SK-N-SH (cell line): ENCODE measurements around the gene CDKN1B. TPM values are rescaled to one million over a fixed set of nuclear protein-coding genes. Genes with fewer than 3 reads are reported as not detected.

Source experiments
- CTCF ChIA-PET: fragments of 300-600, 350-600 bp; formaldehyde crosslinking; extraction: SDS; loops from one replicate; lab custom pipeline; 2021; lab: Yijun Ruan, JAX
- POLR2A ChIA-PET: fragments of 350-600 bp; sonication (Branson Sonifier 250); formaldehyde crosslinking; extraction: SDS; loops from one replicate; lab custom pipeline; 2020; ENCODE audit warnings: antibody characterized with exemption, inconsistent platforms; lab: Yijun Ruan, JAX
- DNase-seq: peaks from one replicate; pipeline ENCODE4 v3.0.0; 2012
- H2AFZ ChIP-seq: fragments of 200-600 bp; sonication (generic); 2 replicates; pipeline ENCODE4 v1.8.1; 2016; ENCODE audit warnings: antibody characterized with exemption, mild to moderate bottlenecking, low read depth
- H3F3A ChIP-seq: fragments of 200-600 bp; sonication (generic); replicated peaks from 2 replicates; pipeline ENCODE3; 2016; ENCODE audit warnings: antibody characterized with exemption, mild to moderate bottlenecking; ENCODE audit not compliant: insufficient read depth
- H3K27ac ChIP-seq, 2 experiments: fragments of 200-500 bp in 1 of 2; fragments of 200-600 bp in 1 of 2; sonication (Bioruptor generic) in 1 of 2; sonication (generic), shearing (Covaris generic) in 1 of 2; 2 replicates each; pipeline versions ENCODE4 v1.5.1 to v1.6.1; 2014 to 2016; ENCODE audit warnings: low read depth in 2 of 2, inconsistent platforms in 1 of 2, low read length in 1 of 2, mild to moderate bottlenecking in 1 of 2, mixed read lengths in 1 of 2
- H3K27me3 ChIP-seq: fragments of 200-600 bp; sonication (generic), shearing (Covaris generic); 2 replicates; pipeline ENCODE4 v1.6.1; 2016; ENCODE audit warnings: mixed run types; ENCODE audit not compliant: insufficient read depth
- H3K36me3 ChIP-seq, 2 experiments: fragments of 200-500 bp in 1 of 2; fragments of 200-600 bp in 1 of 2; sonication (Bioruptor generic) in 1 of 2; sonication (generic) in 1 of 2; replicated peaks in 1 of 2; 2 replicates each; pipeline versions ENCODE3 to v1.5.1; 2014 to 2016; ENCODE audit warnings: low read length in 1 of 2, mild to moderate bottlenecking in 1 of 2; ENCODE audit not compliant: insufficient read depth in 2 of 2, control insufficient read depth in 1 of 2
- H3K4me1 ChIP-seq, 2 experiments: fragments of 200-500 bp in 1 of 2; fragments of 200-600 bp in 1 of 2; sonication (Bioruptor generic) in 1 of 2; sonication (generic), shearing (Covaris generic) in 1 of 2; 2 replicates each; pipeline versions ENCODE4 v1.5.1 to v1.6.1; 2014 to 2016; ENCODE audit warnings: low read depth in 1 of 2, low read length in 1 of 2, mixed run types in 1 of 2; ENCODE audit not compliant: insufficient read depth in 2 of 2, control insufficient read depth in 1 of 2
- H3K4me2 ChIP-seq: fragments of 200-600 bp; sonication (generic), shearing (Covaris generic); 2 replicates; pipeline ENCODE4 v1.6.1; 2017; ENCODE audit warnings: mixed run types
- H3K4me3 ChIP-seq, 2 experiments: fragments of 200-500 bp in 1 of 2; fragments of 200-600 bp in 1 of 2; sonication (Bioruptor generic) in 1 of 2; sonication (generic), shearing (Covaris generic) in 1 of 2; 2 replicates each; pipeline versions ENCODE4 v1.5.1 to v1.8.1; 2014 to 2016; ENCODE audit warnings: low read depth in 2 of 2, inconsistent platforms in 1 of 2, low read length in 1 of 2, mild to moderate bottlenecking in 1 of 2, mixed read lengths in 1 of 2, moderate library complexity in 1 of 2
- H3K79me2 ChIP-seq: fragments of 200-600 bp; sonication (generic); 2 replicates; pipeline ENCODE4 v1.8.1; 2017; ENCODE audit warnings: mild to moderate bottlenecking; ENCODE audit not compliant: insufficient read depth
- H3K9ac ChIP-seq: fragments of 200-600 bp; sonication (generic); 2 replicates; pipeline ENCODE4 v1.6.1; 2017; ENCODE audit warnings: mixed run types
- H3K9me2 ChIP-seq: fragments of 200-600 bp; sonication (generic); 2 replicates; pipeline ENCODE4 v1.6.1; 2017; ENCODE audit warnings: mixed run types
- H3K9me3 ChIP-seq: fragments of 200-600 bp; sonication (generic); 2 replicates; pipeline ENCODE4 v1.6.1; 2017; ENCODE audit warnings: mixed run types, mild to moderate bottlenecking, moderate library complexity
- H4K20me1 ChIP-seq: fragments of 200-600 bp; sonication (generic); 2 replicates; pipeline ENCODE4 v1.6.1; 2017; ENCODE audit warnings: mild to moderate bottlenecking, mixed run types; ENCODE audit not compliant: insufficient read depth
- EZH2phosphoT487 ChIP-seq: fragments of 200-600 bp; sonication (generic); IDR thresholded peaks from 2 replicates; pipeline ENCODE4 v1.6.1; 2017; ENCODE audit warnings: low read depth, mixed run types, mild to moderate bottlenecking, antibody characterized with exemption, moderate library complexity, borderline replicate concordance
- FOSL2 ChIP-seq: IDR thresholded peaks from 2 replicates; pipeline ENCODE4 v1.4.0; 2012; ENCODE audit warnings: low read depth, mild to moderate bottlenecking, moderate library complexity, borderline replicate concordance
- FOXJ3 ChIP-seq: sonication (generic); formaldehyde crosslinking; IDR thresholded peaks from 2 replicates; pipeline ENCODE4 v1.5.1; 2020; ENCODE audit warnings: mild to moderate bottlenecking, missing genetic modification reagents
- GATA2 ChIP-seq: sonication (generic); formaldehyde crosslinking; IDR thresholded peaks from 2 replicates; pipeline ENCODE4 v1.5.0; 2020; ENCODE audit warnings: mild to moderate bottlenecking, missing genetic modification reagents
- JUND ChIP-seq: IDR thresholded peaks from 2 replicates; pipeline ENCODE4 v1.4.0; 2012
- MEF2A ChIP-seq: IDR thresholded peaks from 2 replicates; pipeline ENCODE4 v1.4.0; 2012; ENCODE audit warnings: low read depth, borderline replicate concordance
- MXI1 ChIP-seq: IDR thresholded peaks from 2 replicates; pipeline ENCODE4 v1.6.1; 2012; ENCODE audit warnings: mild to moderate bottlenecking, low read depth, low read length, improper control_type of control experiment
- NFIC ChIP-seq: IDR thresholded peaks from 2 replicates; pipeline ENCODE4 v1.4.0; 2012; ENCODE audit warnings: borderline replicate concordance
- NRF1 ChIP-seq: IDR thresholded peaks from 2 replicates; pipeline ENCODE4 v1.6.1; 2012; ENCODE audit warnings: low read depth, mild to moderate bottlenecking, low read length
- POLR2AphosphoS5 ChIP-seq: IDR thresholded peaks from 2 replicates; pipeline ENCODE4 v1.6.1; 2012; ENCODE audit warnings: low read depth, low read length
- RAD21 ChIP-seq: IDR thresholded peaks from 2 replicates; pipeline ENCODE4 v1.6.1; 2012; ENCODE audit warnings: mild to moderate bottlenecking, low read length
- SIN3A ChIP-seq: IDR thresholded peaks from 2 replicates; pipeline ENCODE4 v1.6.1; 2012; ENCODE audit warnings: low read depth, mild to moderate bottlenecking, low read length, moderate library complexity, borderline replicate concordance
- SMC3 ChIP-seq: IDR thresholded peaks from 2 replicates; pipeline ENCODE4 v1.6.1; 2012; ENCODE audit warnings: low read depth, low read length, improper control_type of control experiment
- TEAD4 ChIP-seq: IDR thresholded peaks from 2 replicates; pipeline ENCODE4 v1.4.0; 2012; ENCODE audit warnings: mild to moderate bottlenecking, borderline replicate concordance; ENCODE audit not compliant: insufficient read depth
- YY1 ChIP-seq: IDR thresholded peaks from 2 replicates; pipeline ENCODE4 v1.4.0; 2012; ENCODE audit warnings: low read depth, mild to moderate bottlenecking
- WGBS: methylation state at CpG from one replicate; pipeline ENCODE4 v1.1.6; 2017; ENCODE audit warnings: low lambda C conversion rate; 5-methylcytosine and 5-hydroxymethylcytosine counted together
- polyA plus RNA-seq, 3 experiments: library from polyadenylated mRNA; depleted of rRNA; stranded (reverse); fragments of >200 nt; gene quantifications; 2 replicates each; pipeline ENCODE4 v1.2.3, GENCODE V29; 2012
- TF ChIP-seq, protein P1 (sequence below): IDR thresholded peaks from 2 replicates; pipeline ENCODE4 v1.6.1; 2012; ENCODE audit warnings: mild to moderate bottlenecking, low read depth, low read length, moderate library complexity
- TF ChIP-seq, protein P2 (sequence below): IDR thresholded peaks from 2 replicates; pipeline ENCODE4 v1.4.0; 2012; ENCODE audit warnings: low read depth, borderline replicate concordance

Gene CDKN1B
- polyA plus RNA-seq, 1 of the 3 experiments (the other 2 are of a cell fraction) = 9.2 TPM

DNA sequence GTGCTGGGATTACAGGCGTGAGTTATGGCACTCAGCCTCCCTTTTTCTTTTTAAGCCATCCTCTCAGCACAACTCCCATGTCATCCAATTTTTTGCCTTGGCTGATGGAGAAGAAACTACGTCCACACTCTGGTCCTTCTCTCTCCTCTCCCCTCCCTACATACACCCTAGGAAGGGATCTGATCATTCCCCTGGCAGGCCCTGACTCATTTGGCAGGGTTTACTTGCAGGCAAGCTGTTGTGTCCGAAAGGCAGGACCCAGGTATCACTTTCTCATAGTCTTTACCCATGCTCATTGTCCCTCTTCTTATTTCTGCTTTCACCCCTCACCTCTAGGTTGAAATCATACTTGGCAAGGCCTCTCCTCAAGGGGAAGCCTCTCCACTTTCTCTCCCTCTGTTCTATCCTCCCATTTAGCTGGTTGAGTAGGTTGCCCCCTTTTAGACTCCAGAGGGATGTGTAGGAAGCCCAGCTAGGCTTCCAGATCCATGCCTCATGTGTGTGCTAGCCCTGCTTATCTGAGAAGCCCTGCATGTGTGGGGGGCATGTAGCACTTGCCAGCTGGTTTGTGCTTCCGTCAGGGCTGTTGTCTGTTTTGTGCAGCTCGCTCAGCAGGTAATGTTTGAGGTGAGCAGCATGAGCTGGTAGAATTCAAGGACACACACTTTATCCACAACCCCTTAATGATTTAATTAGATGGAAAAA, 36.0 kb upstream of the CDKN1B start:
- Histone ChIP-seq H3K9me2 (no peaks in the 10 kb centered on the region), H2AFZ (no peak overlapping the region), H3F3A (no peaks in the 10 kb centered on the region), H3K4me3 (no peak overlapping the region), H4K20me1 (no peaks in the 10 kb centered on the region), H3K27ac (no peak overlapping the region), H3K27me3 (no peaks in the 10 kb centered on the region), H3K4me2 (no peak overlapping the region), H3K9me3 (no peaks in the 10 kb centered on the region), H3K36me3 (no peaks in the 10 kb centered on the region), H3K4me1 (peaks cover 0 to 14% of the 10 kb centered on the region in 2 experiments; a peak in 2 of 4 replicates), H3K79me2 (no peaks in the 10 kb centered on the region), H3K9ac (no peak overlapping the region)
- CTCF ChIA-PET = interaction anchor here (0.7 to 1.4 kb wide), 8 partner anchors 8 to 305 kb away, joined by 3 to 4 read pairs (median 3); partner anchors contain the start of gene DUSP16
- 65% methylated on average over 5 of the region's 5 CpGs for WGBS
- no peak for DNase-seq
- TF ChIP-seq GATA2 (CRISPR knock-in tag) = no peak
- no peak for TF ChIP-seq EZH2phosphoT487
- TF ChIP-seq, protein P1, sequence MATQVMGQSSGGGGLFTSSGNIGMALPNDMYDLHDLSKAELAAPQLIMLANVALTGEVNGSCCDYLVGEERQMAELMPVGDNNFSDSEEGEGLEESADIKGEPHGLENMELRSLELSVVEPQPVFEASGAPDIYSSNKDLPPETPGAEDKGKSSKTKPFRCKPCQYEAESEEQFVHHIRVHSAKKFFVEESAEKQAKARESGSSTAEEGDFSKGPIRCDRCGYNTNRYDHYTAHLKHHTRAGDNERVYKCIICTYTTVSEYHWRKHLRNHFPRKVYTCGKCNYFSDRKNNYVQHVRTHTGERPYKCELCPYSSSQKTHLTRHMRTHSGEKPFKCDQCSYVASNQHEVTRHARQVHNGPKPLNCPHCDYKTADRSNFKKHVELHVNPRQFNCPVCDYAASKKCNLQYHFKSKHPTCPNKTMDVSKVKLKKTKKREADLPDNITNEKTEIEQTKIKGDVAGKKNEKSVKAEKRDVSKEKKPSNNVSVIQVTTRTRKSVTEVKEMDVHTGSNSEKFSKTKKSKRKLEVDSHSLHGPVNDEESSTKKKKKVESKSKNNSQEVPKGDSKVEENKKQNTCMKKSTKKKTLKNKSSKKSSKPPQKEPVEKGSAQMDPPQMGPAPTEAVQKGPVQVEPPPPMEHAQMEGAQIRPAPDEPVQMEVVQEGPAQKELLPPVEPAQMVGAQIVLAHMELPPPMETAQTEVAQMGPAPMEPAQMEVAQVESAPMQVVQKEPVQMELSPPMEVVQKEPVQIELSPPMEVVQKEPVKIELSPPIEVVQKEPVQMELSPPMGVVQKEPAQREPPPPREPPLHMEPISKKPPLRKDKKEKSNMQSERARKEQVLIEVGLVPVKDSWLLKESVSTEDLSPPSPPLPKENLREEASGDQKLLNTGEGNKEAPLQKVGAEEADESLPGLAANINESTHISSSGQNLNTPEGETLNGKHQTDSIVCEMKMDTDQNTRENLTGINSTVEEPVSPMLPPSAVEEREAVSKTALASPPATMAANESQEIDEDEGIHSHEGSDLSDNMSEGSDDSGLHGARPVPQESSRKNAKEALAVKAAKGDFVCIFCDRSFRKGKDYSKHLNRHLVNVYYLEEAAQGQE = no peak
- TF ChIP-seq SIN3A = no peak
- TF ChIP-seq MEF2A = no peak
- no peak for TF ChIP-seq YY1
- no peak for TF ChIP-seq FOXJ3 (CRISPR knock-in tag)
- POLR2A ChIA-PET = no interaction called here

DNA sequence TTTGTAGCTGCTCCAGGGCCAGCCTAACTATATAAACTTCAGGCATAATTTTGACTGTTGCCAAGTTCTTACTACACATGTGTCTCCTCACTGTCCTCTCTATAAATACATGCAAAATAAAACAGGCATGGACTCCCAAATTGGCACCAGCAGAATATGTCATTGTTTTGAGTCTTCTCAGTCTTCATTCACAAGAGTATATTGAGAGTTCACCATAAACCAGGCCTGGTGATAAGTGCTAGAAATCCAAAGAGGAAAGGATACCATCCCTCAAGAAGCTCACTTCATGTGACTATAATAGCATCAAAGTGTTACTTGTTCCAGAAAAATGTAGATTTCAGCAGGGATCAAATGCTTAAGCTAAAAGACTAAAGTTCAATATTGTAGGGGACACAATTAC, 34.9 kb upstream of the CDKN1B start:
- Histone ChIP-seq H3F3A (no peaks in the 10 kb centered on the region), H3K4me2 (no peak overlapping the region), H4K20me1 (no peaks in the 10 kb centered on the region), H3K27me3 (no peaks in the 10 kb centered on the region), H3K4me1 (peaks cover 0 to 14% of the 10 kb centered on the region in 2 experiments; a peak in 2 of 4 replicates), H3K27ac (no peak overlapping the region), H3K36me3 (no peaks in the 10 kb centered on the region), H3K79me2 (no peaks in the 10 kb centered on the region), H3K9me3 (no peaks in the 10 kb centered on the region), H3K4me3 (no peak overlapping the region), H3K9me2 (no peaks in the 10 kb centered on the region), H3K9ac (no peak overlapping the region), H2AFZ (no peak overlapping the region)
- ChIA-PET CTCF (interaction anchor here (1.2 to 1.5 kb wide), 3 partner anchors 13 to 120 kb away, joined by 3 read pairs; partner anchors contain the start of gene DUSP16), POLR2A (no interaction called here)
- DNase-seq = no peak
- TF ChIP-seq FOSL2 = no peak
- no peak for TF ChIP-seq POLR2AphosphoS5
- no peak for TF ChIP-seq MXI1
- TF ChIP-seq, protein P1 = no peak
- TF ChIP-seq JUND = no peak
- TF ChIP-seq, protein P2, sequence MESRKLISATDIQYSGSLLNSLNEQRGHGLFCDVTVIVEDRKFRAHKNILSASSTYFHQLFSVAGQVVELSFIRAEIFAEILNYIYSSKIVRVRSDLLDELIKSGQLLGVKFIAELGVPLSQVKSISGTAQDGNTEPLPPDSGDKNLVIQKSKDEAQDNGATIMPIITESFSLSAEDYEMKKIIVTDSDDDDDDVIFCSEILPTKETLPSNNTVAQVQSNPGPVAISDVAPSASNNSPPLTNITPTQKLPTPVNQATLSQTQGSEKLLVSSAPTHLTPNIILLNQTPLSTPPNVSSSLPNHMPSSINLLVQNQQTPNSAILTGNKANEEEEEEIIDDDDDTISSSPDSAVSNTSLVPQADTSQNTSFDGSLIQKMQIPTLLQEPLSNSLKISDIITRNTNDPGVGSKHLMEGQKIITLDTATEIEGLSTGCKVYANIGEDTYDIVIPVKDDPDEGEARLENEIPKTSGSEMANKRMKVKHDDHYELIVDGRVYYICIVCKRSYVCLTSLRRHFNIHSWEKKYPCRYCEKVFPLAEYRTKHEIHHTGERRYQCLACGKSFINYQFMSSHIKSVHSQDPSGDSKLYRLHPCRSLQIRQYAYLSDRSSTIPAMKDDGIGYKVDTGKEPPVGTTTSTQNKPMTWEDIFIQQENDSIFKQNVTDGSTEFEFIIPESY = no peak
- TF ChIP-seq YY1 = no peak
- TF ChIP-seq NRF1 = no peak
- TF ChIP-seq TEAD4 = no peak
- no peak for TF ChIP-seq FOXJ3 (CRISPR knock-in tag)
- no peak for TF ChIP-seq RAD21
- no peak for TF ChIP-seq SMC3
- no peak for TF ChIP-seq NFIC
